Endothelial cell of umbilical vein (primary cell): ENCODE results near the gene MEX3C. TPM values are rescaled to one million over a fixed set of nuclear protein-coding genes. Genes with fewer than 3 reads are reported as not detected.

Experiments used
- BruUV-seq: library from RNA; stranded (reverse); fragments of 400-500 nt; replicated peaks from 2 replicates; lab custom pipeline; 2021; lab: Mats Ljungman, UMichigan
- CTCF ChIA-PET: fragments of 300-600, 350-600 bp; sonication (Branson Sonifier 250); formaldehyde crosslinking; loops from one replicate; lab custom pipeline; 2021; ENCODE audit warnings: antibody characterized with exemption, inconsistent platforms; lab: Charles Lee
- POLR2A ChIA-PET: fragments of 300-600, 350-600 bp; sonication (Branson Sonifier 250); formaldehyde crosslinking; loops from one replicate; lab custom pipeline; 2021; ENCODE audit warnings: antibody characterized with exemption, inconsistent platforms; lab: Charles Lee
- DNase-seq: peaks from one replicate; pipeline ENCODE4 v3.0.0-alpha.2; 2011; ENCODE audit warnings: low read depth, low spot score
- FAIRE-seq: peaks from 2 replicates; lab custom pipeline; 2011; peaks lifted over from hg19 to GRCh38; lab: Jason Lieb, UNC
- H2AFZ ChIP-seq: 2 replicates; pipeline ENCODE4 v1.6.0; 2012; ENCODE audit warnings: low read depth, low read length, control low read depth, inconsistent platforms
- H3K27ac ChIP-seq: 2 replicates; pipeline ENCODE4 v1.5.1; 2011; ENCODE audit warnings: low read depth, mild to moderate bottlenecking, control low read depth, low read length, moderate library complexity; ENCODE audit not compliant: insufficient read depth
- H3K27me3 ChIP-seq, 2 experiments: 2 replicates each; pipeline versions ENCODE4 v1.6.0 to v1.6.1; 2011; ENCODE audit warnings: low read length in 2 of 2, mixed read lengths in 1 of 2; ENCODE audit not compliant: control insufficient read depth in 2 of 2, insufficient read depth in 2 of 2
- H3K36me3 ChIP-seq, 2 experiments: 2 replicates in 1 of 2; 3 replicates in 1 of 2; pipeline ENCODE4 v1.5.1; 2011; ENCODE audit warnings: low read length in 2 of 2, mild to moderate bottlenecking in 1 of 2, moderate library complexity in 1 of 2; ENCODE audit not compliant: control insufficient read depth in 2 of 2, insufficient read depth in 2 of 2; ENCODE audit errors: extremely low read depth in 1 of 2
- H3K4me1 ChIP-seq: 3 replicates; pipeline ENCODE4 v1.5.1; 2011; ENCODE audit warnings: mild to moderate bottlenecking, low read length; ENCODE audit not compliant: control insufficient read depth, insufficient read depth; ENCODE audit errors: extremely low read depth
- H3K4me2 ChIP-seq: 2 replicates; pipeline ENCODE4 v1.6.1; 2011; ENCODE audit warnings: low read length, control low read depth, mixed read lengths; ENCODE audit not compliant: insufficient read depth
- H3K4me3 ChIP-seq, 3 experiments: fragments of 200-600 bp in 1 of 3; sonication (generic), shearing (Covaris generic) in 1 of 3; replicated peaks in 1 of 3; 2 replicates each; pipeline ENCODE4 v1.5.1; 2011 to 2016; ENCODE audit warnings: control low read depth in 3 of 3, low read length in 3 of 3, mild to moderate bottlenecking in 2 of 3, inconsistent platforms in 1 of 3, low read depth in 1 of 3, moderate library complexity in 1 of 3; ENCODE audit not compliant: insufficient read depth in 1 of 3
- H3K79me2 ChIP-seq: 2 replicates; pipeline ENCODE4 v1.6.0; 2012; ENCODE audit warnings: low read length, inconsistent platforms; ENCODE audit not compliant: control insufficient read depth, insufficient read depth
- H3K9ac ChIP-seq: replicated peaks from 2 replicates; pipeline ENCODE3; 2011; ENCODE audit warnings: low read length, control low read depth; ENCODE audit not compliant: insufficient read depth; ENCODE audit errors: extremely low read depth
- H3K9me1 ChIP-seq: replicated peaks from 3 replicates; pipeline ENCODE4 v1.6.0; 2011; ENCODE audit warnings: mild to moderate bottlenecking, low read length; ENCODE audit not compliant: control insufficient read depth, insufficient read depth; ENCODE audit errors: extremely low read depth
- H3K9me3 ChIP-seq: replicated peaks from 2 replicates; pipeline ENCODE4 v1.5.1; 2012; ENCODE audit warnings: low read length, inconsistent platforms; ENCODE audit not compliant: control insufficient read depth, insufficient read depth
- H4K20me1 ChIP-seq: replicated peaks from 2 replicates; pipeline ENCODE3; 2011; ENCODE audit warnings: mild to moderate bottlenecking, low read length; ENCODE audit not compliant: control insufficient read depth, insufficient read depth; ENCODE audit errors: extremely low read depth
- FOS ChIP-seq: IDR thresholded peaks from 2 replicates; pipeline ENCODE4 v1.6.1; 2011; ENCODE audit warnings: mild to moderate bottlenecking, low read length, moderate library complexity, borderline replicate concordance; ENCODE audit not compliant: insufficient read depth
- GATA2 ChIP-seq: IDR thresholded peaks from 2 replicates; pipeline ENCODE4 v1.7.0; 2011; ENCODE audit warnings: low read depth, mild to moderate bottlenecking, moderate library complexity, mixed read lengths, low read length; ENCODE audit not compliant: insufficient read length, insufficient read depth
- JUN ChIP-seq: IDR thresholded peaks from 2 replicates; pipeline ENCODE4 v1.6.1; 2011; ENCODE audit warnings: borderline replicate concordance, low read depth; ENCODE audit not compliant: insufficient read length, insufficient read depth
- MYC ChIP-seq: IDR thresholded peaks from one replicate; pipeline ENCODE4 v1.6.1; 2011; ENCODE audit warnings: mild to moderate bottlenecking, low read depth, low read length
- POLR2A ChIP-seq: IDR thresholded peaks from 2 replicates; pipeline ENCODE4 v1.6.1; 2012; ENCODE audit warnings: low read depth, mild to moderate bottlenecking, control low read depth, low read length
- POLR2AphosphoS5 ChIP-seq: IDR thresholded peaks from 2 replicates; pipeline ENCODE4 v1.6.1; 2012; ENCODE audit warnings: low read depth, mild to moderate bottlenecking, control low read depth, low read length, moderate library complexity; ENCODE audit not compliant: insufficient read depth
- dilution Hi-C: fragments of 300-500 bp; cut with MboI; formaldehyde crosslinking; loops from one replicate; pipeline ENCODE4 v1.15.0; 2019; ENCODE audit warnings: low sequenced_read_pairs; ENCODE audit not compliant: extremely low pct_ligation_motif_present
- intact Hi-C: fragments of 100-400 bp; cut with micrococcal nuclease; formaldehyde crosslinking; loops from one replicate; pipeline ENCODE4 v1.10.0; 2022
- polyA plus RNA-seq, 4 experiments: library from polyadenylated mRNA; depleted of rRNA in 3 of 4; stranded (reverse) in 3 of 4; unstranded in 1 of 4; fragments of >200 nt; gene quantifications; 2 replicates each; pipeline versions ENCODE4 v1.2.1 to v1.2.3, GENCODE V29; 2011 to 2012; ENCODE audit warnings: missing spikeins in 1 of 4
- total RNA-seq: library from RNA; stranded (reverse); gene quantifications from 2 replicates; pipeline ENCODE4 v1.2.3, GENCODE V29; 2021
- TF ChIP-seq, protein P1 (sequence below), 2 donors: IDR thresholded peaks; 1 replicate in 1 of 2; 2 replicates in 1 of 2; pipeline ENCODE4 v1.5.1; 2011; ENCODE audit warnings: low read length in 2 of 2, mild to moderate bottlenecking in 2 of 2, moderate library complexity in 2 of 2, control low read depth in 1 of 2, inconsistent platforms in 1 of 2, low read depth in 1 of 2; ENCODE audit not compliant: insufficient read depth in 1 of 2; ENCODE audit errors: extremely low read depth in 1 of 2

The MEX3C gene
- total and polyA plus RNA-seq, 2 donors (not counting 3 experiments of a cell fraction or from before 2014, with no cell fraction given): 23.4 to 45.7 TPM

DNA sequence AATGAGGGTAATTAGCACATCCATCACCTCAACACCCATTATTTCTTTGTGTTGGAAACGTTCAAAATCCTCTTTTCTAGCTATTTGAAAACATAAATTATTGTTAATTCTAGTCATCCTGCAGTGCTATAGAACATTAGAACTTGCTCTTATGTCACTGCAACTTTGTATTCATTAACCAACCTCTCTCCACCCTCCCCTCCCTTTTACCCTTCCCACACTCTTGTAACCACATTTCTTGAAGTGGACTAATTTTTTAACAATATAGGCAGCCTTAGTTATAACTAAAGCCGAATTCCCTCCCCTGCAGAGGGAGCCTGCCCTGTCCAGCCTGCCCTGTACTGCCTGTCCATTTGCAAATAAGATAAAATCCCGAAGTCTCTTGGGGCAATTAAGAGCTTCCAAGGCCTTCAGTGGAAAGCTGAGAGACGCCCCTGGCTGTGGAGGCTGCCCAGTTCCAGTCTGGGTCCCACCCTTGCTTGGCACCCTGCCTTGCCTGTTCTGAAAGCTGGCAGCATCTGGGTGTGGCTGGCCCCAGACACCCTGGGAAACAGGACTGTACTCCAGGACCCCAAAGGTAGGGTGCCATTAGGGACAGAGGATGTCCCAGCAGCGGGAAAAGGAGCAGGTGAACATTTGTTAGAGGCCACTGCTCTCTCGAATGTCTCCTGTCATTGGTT lies 65.1 kb downstream of the MEX3C start:
- FAIRE-seq: no peak
- H3K9me3 ChIP-seq: no peaks in the 10 kb centered on the region
- H3K4me2 ChIP-seq: no peak overlapping the region
- DNase-seq: no peak
- intact Hi-C loops: no loop called here
- no peaks in the 10 kb centered on the region for H3K79me2 ChIP-seq
- no peak overlapping the region for H3K9ac ChIP-seq
- no TSS peak for BruUV-seq
- ChIA-PET POLR2A (no interaction called here), CTCF (interaction anchor here (2.1 kb wide), 1 partner anchor 21 kb away, joined by 6 read pairs; no protein-coding TSS in a partner anchor)
- no peaks in the 10 kb centered on the region for H4K20me1 ChIP-seq
- no peaks in the 10 kb centered on the region for H3K27me3 ChIP-seq
- H3K27ac ChIP-seq: no peak overlapping the region
- H3K36me3 ChIP-seq: no peaks in the 10 kb centered on the region
- no peak for TF ChIP-seq FOS
- no peak for TF ChIP-seq POLR2AphosphoS5
- TF ChIP-seq, protein P1, sequence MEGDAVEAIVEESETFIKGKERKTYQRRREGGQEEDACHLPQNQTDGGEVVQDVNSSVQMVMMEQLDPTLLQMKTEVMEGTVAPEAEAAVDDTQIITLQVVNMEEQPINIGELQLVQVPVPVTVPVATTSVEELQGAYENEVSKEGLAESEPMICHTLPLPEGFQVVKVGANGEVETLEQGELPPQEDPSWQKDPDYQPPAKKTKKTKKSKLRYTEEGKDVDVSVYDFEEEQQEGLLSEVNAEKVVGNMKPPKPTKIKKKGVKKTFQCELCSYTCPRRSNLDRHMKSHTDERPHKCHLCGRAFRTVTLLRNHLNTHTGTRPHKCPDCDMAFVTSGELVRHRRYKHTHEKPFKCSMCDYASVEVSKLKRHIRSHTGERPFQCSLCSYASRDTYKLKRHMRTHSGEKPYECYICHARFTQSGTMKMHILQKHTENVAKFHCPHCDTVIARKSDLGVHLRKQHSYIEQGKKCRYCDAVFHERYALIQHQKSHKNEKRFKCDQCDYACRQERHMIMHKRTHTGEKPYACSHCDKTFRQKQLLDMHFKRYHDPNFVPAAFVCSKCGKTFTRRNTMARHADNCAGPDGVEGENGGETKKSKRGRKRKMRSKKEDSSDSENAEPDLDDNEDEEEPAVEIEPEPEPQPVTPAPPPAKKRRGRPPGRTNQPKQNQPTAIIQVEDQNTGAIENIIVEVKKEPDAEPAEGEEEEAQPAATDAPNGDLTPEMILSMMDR (IDR thresholded peaks at IDR 0.05; ENCODE audit: extremely low read depth in 1 of 2, insufficient read depth in 1 of 2, low read depth in 1 of 2, low read length in 2 of 2): no peak
- no peak for TF ChIP-seq POLR2A
- no peak for TF ChIP-seq JUN
- no peak for TF ChIP-seq MYC
- no peak for TF ChIP-seq GATA2
- H3K9me1 ChIP-seq: no peaks in the 10 kb centered on the region
- no peak overlapping the region for H3K4me3 ChIP-seq
- no peak overlapping the region for H2AFZ ChIP-seq
- no peaks in the 10 kb centered on the region for H3K4me1 ChIP-seq
- dilution Hi-C loops: no loop called here
